Measurements from ENCODE around the gene PRND.

GRCh38 chr20:4681401-4681800, 40.3 kb upstream of the PRND start:
- TF ChIP-seq CTCF (IDR thresholded peaks at IDR 0.05): no peak
- no peak for TF ChIP-seq POLR2A (IDR thresholded peaks at IDR 0.05)
